Neural cell (in vitro differentiated cells): Measurements from ENCODE around the gene IGF2R. TPM values are rescaled to one million over a fixed set of nuclear protein-coding genes. Genes with fewer than 3 reads are reported as not detected.

Experiments
- H2AFZ ChIP-seq: fragments of 200-600, 300-800 bp; sonication (generic), shearing (Covaris generic); 2 replicates; pipeline ENCODE4 v1.6.0; 2014; ENCODE audit warnings: low read depth, mild to moderate bottlenecking, antibody characterized with exemption, low read length, moderate library complexity
- H3F3A ChIP-seq: fragments of 200-600 bp; shearing (Covaris generic); 2 replicates; pipeline ENCODE4 v1.6.1; 2016; ENCODE audit warnings: mild to moderate bottlenecking, moderate library complexity, mixed read lengths, antibody characterized with exemption, low read length; ENCODE audit not compliant: insufficient read depth, poor library complexity, severe bottlenecking
- H3K27ac ChIP-seq: fragments of 200-600, 300-800 bp; sonication (generic), shearing (Covaris generic); 2 replicates; pipeline ENCODE4 v1.5.1; 2014; ENCODE audit warnings: mild to moderate bottlenecking, low read length, moderate library complexity
- H3K27me3 ChIP-seq: fragments of 300-800, 200-600 bp; sonication (generic), shearing (Covaris generic); 2 replicates; pipeline ENCODE4 v1.6.0; 2014; ENCODE audit warnings: mild to moderate bottlenecking, low read depth, low read length, moderate library complexity; ENCODE audit not compliant: insufficient read depth
- H3K36me3 ChIP-seq: fragments of 300-800, 200-600 bp; sonication (generic), shearing (Covaris generic); 2 replicates; pipeline ENCODE4 v1.5.1; 2014; ENCODE audit warnings: mild to moderate bottlenecking, antibody characterized with exemption, low read length, moderate library complexity; ENCODE audit not compliant: insufficient read depth
- H3K4me2 ChIP-seq: fragments of 300-800, 200-600 bp; sonication (generic), shearing (Covaris generic); 2 replicates; pipeline ENCODE4 v1.6.0; 2014; ENCODE audit warnings: mild to moderate bottlenecking, low read length
- H3K4me3 ChIP-seq: fragments of 300-800, 200-600 bp; sonication (generic), shearing (Covaris generic); 2 replicates; pipeline ENCODE4 v1.5.1; 2014; ENCODE audit warnings: mild to moderate bottlenecking, low read length, moderate library complexity
- H3K79me2 ChIP-seq: fragments of 200-600 bp; shearing (Covaris generic); replicated peaks from 2 replicates; pipeline ENCODE4 v1.6.0; 2014; ENCODE audit warnings: mild to moderate bottlenecking, low read length, moderate library complexity; ENCODE audit not compliant: insufficient read depth
- H3K9ac ChIP-seq: fragments of 300-800, 200-600 bp; sonication (generic), shearing (Covaris generic); 2 replicates; pipeline ENCODE4 v1.6.1; 2016; ENCODE audit warnings: mild to moderate bottlenecking, low read length, mixed read lengths
- H3K9me2 ChIP-seq: fragments of 200-600 bp; shearing (Covaris generic); 2 replicates; pipeline ENCODE4 v1.6.1; 2016; ENCODE audit warnings: mild to moderate bottlenecking, low read length, mixed read lengths; ENCODE audit not compliant: insufficient read depth
- H3K9me3 ChIP-seq: fragments of 200-600, 300-800 bp; sonication (generic), shearing (Covaris generic); 2 replicates; pipeline ENCODE4 v1.6.1; 2016; ENCODE audit warnings: mild to moderate bottlenecking, mixed run types, low read length, moderate library complexity, mixed read lengths
- H4K20me1 ChIP-seq: fragments of 200-600 bp; shearing (Covaris generic); 2 replicates; pipeline ENCODE4 v1.6.1; 2016; ENCODE audit warnings: mild to moderate bottlenecking, mixed run types; ENCODE audit not compliant: insufficient read depth
- CTCF ChIP-seq: fragments of 450-650 bp; IDR thresholded peaks from 2 replicates; pipeline ENCODE4 v1.5.1; 2014; ENCODE audit warnings: antibody characterized with exemption, mild to moderate bottlenecking, moderate library complexity; ENCODE audit not compliant: poor library complexity, severe bottlenecking
- EP300 ChIP-seq: fragments of 450-650 bp; conservative IDR thresholded peaks from 2 replicates; pipeline ENCODE4 v1.6.1; 2014; ENCODE audit warnings: antibody characterized with exemption, mild to moderate bottlenecking, moderate library complexity; ENCODE audit not compliant: poor library complexity, severe bottlenecking
- EZH2 ChIP-seq: fragments of 200-600, 300-800 bp; shearing (Covaris generic), sonication (generic); IDR thresholded peaks from 2 replicates; pipeline ENCODE4 v1.6.1; 2014; ENCODE audit warnings: antibody characterized with exemption, low read length, borderline replicate concordance, mild to moderate bottlenecking; ENCODE audit not compliant: insufficient read depth, poor library complexity, severe bottlenecking
- MXI1 ChIP-seq: fragments of 450-650 bp; conservative IDR thresholded peaks from 2 replicates; pipeline ENCODE4 v1.6.1; 2014; ENCODE audit warnings: antibody characterized with exemption, mild to moderate bottlenecking; ENCODE audit not compliant: poor library complexity, severe bottlenecking
- POLR2AphosphoS5 ChIP-seq: IDR thresholded peaks from 2 replicates; pipeline ENCODE4 v1.6.1; 2012
- RAD21 ChIP-seq: fragments of 450-650 bp; conservative IDR thresholded peaks from 2 replicates; pipeline ENCODE4 v1.6.1; 2014; ENCODE audit warnings: antibody characterized with exemption, mild to moderate bottlenecking, moderate library complexity
- SMC3 ChIP-seq: fragments of 450-650 bp; conservative IDR thresholded peaks from 2 replicates; pipeline ENCODE4 v1.6.1; 2014; ENCODE audit warnings: antibody characterized with exemption, mild to moderate bottlenecking, moderate library complexity; ENCODE audit not compliant: poor library complexity
- TAF1 ChIP-seq: IDR thresholded peaks from 2 replicates; pipeline ENCODE4 v1.6.1; 2012; ENCODE audit warnings: low read depth
- polyA plus RNA-seq: library from polyadenylated mRNA; depleted of rRNA; stranded (reverse); fragments of >200 nt; gene quantifications from 2 replicates; pipeline ENCODE4 v1.2.3, GENCODE V29; 2014
- TF ChIP-seq, protein P1 (sequence below): IDR thresholded peaks from 2 replicates; pipeline ENCODE4 v1.6.1; 2012; ENCODE audit warnings: borderline replicate concordance

The IGF2R gene
- polyA plus RNA-seq, 1 donor from 2014 or later: 15.0 TPM

- no peak overlapping the region for H3K27ac ChIP-seq
These were observed 172.3 kb downstream of the IGF2R start for GRCh38 chr6:160141001-160141726.

DNA sequence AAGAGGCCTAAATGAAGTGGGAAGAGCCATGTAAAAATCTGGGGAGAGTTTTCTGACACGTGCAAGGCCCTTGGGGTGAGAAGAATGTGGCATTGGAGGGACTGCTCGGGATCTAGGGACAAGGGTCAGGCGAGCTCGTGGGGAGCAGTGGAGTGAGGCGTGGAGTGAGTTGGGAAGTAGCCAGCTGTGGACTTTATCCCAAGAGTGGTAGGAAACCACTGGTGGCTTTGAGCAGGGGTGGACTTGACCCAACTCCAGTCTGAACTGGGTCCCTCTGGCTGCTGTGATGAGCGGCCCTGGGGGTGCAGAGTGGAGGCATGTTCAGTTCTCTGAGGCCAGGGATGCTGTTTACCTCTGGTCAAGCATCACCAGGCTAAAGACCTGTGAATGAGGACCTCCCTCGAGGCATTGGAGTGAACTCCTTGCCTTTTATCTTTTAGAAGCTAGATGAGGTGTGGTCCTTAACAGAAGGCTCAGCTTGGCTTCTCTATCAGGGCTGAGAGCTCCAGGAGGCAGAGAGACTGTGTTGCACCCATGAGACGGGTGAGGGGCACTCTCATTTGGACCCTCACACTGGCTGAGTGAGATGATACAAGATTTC is 173.3 kb downstream of the IGF2R start:
- Histone ChIP-seq H3K36me3 (no peaks in the 10 kb centered on the region), H3K79me2 (no peaks in the 10 kb centered on the region), H3K4me3 (no peak overlapping the region), H3K27me3 (no peaks in the 10 kb centered on the region), H2AFZ (no peak overlapping the region), H3K9me2 (no peaks in the 10 kb centered on the region), H3K4me2 (no peak overlapping the region), H3K27ac (no peak overlapping the region), H4K20me1 (no peaks in the 10 kb centered on the region), H3F3A (no peaks in the 10 kb centered on the region), H3K9me3 (no peaks in the 10 kb centered on the region), H3K9ac (no peak overlapping the region)
- TF ChIP-seq RAD21 (no peak), EP300 (no peak), POLR2AphosphoS5 (no peak), TAF1 (no peak), EZH2 (no peak), CTCF (no peak)
- TF ChIP-seq, protein P1, sequence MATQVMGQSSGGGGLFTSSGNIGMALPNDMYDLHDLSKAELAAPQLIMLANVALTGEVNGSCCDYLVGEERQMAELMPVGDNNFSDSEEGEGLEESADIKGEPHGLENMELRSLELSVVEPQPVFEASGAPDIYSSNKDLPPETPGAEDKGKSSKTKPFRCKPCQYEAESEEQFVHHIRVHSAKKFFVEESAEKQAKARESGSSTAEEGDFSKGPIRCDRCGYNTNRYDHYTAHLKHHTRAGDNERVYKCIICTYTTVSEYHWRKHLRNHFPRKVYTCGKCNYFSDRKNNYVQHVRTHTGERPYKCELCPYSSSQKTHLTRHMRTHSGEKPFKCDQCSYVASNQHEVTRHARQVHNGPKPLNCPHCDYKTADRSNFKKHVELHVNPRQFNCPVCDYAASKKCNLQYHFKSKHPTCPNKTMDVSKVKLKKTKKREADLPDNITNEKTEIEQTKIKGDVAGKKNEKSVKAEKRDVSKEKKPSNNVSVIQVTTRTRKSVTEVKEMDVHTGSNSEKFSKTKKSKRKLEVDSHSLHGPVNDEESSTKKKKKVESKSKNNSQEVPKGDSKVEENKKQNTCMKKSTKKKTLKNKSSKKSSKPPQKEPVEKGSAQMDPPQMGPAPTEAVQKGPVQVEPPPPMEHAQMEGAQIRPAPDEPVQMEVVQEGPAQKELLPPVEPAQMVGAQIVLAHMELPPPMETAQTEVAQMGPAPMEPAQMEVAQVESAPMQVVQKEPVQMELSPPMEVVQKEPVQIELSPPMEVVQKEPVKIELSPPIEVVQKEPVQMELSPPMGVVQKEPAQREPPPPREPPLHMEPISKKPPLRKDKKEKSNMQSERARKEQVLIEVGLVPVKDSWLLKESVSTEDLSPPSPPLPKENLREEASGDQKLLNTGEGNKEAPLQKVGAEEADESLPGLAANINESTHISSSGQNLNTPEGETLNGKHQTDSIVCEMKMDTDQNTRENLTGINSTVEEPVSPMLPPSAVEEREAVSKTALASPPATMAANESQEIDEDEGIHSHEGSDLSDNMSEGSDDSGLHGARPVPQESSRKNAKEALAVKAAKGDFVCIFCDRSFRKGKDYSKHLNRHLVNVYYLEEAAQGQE: no peak

More at GRCh38 chr6:160141001-160141726, 172.3 kb downstream of the IGF2R start:
- TF ChIP-seq SMC3 (no peak), CTCF (no peak), EZH2 (no peak), TAF1 (no peak), RAD21 (no peak), MXI1 (no peak), EP300 (no peak), POLR2AphosphoS5 (no peak)
- TF ChIP-seq, protein P1: no peak
- H3K27me3 ChIP-seq: no peaks in the 10 kb centered on the region
- H3K9me2 ChIP-seq: no peaks in the 10 kb centered on the region
- no peak overlapping the region for H2AFZ ChIP-seq
- no peaks in the 10 kb centered on the region for H3K36me3 ChIP-seq
- no peak overlapping the region for H3K9ac ChIP-seq
- no peaks in the 10 kb centered on the region for H3K9me3 ChIP-seq
- H3K4me3 ChIP-seq: no peak overlapping the region
- no peak overlapping the region for H3K4me2 ChIP-seq
- no peaks in the 10 kb centered on the region for H4K20me1 ChIP-seq
- H3K79me2 ChIP-seq: no peaks in the 10 kb centered on the region
- H3F3A ChIP-seq: no peaks in the 10 kb centered on the region
